Raji (cell line): ENCODE measurements around the gene ACTN2.

Experiments used
- POLR2A ChIP-seq: IDR thresholded peaks from 2 replicates; pipeline ENCODE4 v1.6.1; 2011; ENCODE audit warnings: low read depth, low read length, control low read depth; ENCODE audit not compliant: insufficient read depth

The ACTN2 gene

DNA sequence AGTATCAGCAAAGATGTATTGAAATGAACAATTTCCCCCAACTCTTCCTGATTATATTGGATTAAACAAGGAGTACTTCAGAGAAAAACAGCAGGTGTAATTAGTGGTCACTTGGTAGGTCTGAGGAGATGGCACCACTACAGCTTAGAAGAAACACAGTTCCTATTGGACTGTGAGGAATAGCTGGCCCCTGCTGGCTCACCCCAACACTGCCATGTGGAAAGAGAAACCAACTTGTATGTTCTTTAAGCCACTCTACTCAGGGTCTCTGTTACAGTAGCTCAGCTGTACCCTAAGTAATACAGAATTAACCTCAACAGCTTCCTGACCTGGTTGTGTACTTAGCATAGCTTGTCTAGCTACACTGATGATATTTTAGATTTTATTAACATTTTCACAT lies 82.3 kb downstream of the ACTN2 start:
- TF ChIP-seq POLR2A = no peak

DNA sequence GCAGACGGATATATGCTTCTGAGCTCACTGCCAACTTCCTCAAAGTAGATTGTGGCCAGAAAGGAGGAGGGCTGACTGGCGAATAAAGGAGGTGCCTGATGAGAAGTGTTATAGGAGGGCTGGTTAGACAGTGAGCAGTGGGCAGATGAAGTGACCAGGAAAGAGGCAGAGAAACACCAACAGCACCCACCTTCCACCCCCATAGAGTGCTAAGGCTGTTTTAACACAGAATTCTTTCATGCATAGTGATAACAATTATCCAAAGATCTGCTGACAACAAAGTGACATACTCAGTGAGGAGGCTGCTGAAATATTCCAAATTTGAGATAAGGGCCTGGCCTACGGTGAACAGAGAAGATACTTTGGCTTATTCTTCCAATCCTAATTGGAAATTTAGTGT lies 87.6 kb downstream of the ACTN2 start:
- no peak for TF ChIP-seq POLR2A

DNA sequence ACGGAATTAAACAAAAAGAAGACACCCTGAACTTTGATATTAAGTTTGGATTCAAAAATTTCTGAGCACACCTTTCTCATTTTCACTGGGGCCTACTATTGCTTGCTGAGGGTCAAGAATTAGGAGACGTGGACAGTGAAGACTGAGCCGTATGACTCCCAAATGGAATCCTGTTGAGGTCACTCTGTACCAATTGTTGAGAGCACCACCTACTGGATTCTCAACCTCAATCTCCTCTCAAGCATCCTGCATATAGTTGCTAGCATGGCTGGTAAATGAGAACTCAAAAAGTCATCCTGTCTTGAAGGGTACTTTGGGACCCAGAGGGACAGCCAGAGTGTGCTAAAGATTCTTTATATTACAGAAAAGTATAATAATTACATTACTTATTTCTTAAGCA lies 88.6 kb downstream of the ACTN2 start:
- no peak for TF ChIP-seq POLR2A

DNA sequence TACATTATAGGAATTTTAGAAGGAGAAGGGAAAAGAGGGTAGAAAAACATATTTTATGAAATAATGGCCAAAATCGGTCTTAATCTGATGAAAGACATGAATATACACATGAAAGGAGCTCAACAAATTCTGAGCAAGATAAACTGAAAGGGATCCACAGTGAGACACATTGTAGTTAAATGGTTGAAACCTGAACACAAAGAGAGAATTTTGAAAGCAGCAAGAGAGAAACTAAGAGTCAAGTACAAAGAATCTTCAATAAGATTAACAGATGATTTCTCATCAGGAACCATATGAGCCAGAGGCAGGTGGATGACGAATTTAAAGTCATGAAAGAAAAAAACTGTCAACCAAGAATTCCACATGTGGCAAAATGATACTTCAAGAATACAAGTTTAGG lies 93.0 kb downstream of the ACTN2 start:
- TF ChIP-seq POLR2A = no peak

DNA sequence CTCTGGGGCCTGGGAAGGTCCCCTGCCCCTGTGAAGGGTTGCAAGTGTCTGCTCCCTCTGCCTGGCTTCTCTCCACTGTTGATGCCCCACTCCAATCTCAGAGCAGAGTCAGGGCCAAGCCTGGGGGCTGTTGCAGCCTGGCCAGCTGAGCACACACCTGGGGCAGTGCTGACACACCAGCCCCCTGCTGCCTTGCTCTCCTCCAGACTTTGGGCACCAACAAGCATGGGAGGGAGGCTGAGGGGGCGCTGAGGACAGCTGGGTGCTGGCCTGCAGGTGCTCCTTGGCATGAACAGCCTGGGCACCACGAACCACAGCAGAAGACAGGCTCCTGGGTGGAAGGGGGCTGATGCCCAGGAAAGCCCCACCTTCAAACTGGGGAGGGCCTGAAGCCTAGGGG lies 99.2 kb downstream of the ACTN2 start:
- no peak for TF ChIP-seq POLR2A

DNA sequence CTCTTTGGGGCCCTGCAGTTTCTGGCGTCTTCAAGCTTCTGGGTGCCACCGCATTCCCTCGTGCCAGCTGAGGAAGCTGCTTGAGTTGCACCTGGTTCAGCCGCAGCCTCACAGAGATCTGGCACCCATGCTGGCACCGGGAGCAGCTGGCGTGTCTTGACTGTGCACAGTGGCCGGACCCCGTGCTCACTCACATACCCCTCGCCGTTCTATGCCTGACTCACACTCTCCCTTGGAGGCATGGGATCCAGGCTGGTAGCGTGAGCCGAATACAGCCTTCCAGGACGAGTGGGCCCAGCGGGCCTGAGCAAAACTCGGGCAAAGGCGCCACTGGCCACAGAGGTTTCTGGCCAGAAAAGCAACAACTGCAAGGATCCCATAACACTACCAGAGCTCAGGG lies 100.2 kb downstream of the ACTN2 start:
- no peak for TF ChIP-seq POLR2A

DNA sequence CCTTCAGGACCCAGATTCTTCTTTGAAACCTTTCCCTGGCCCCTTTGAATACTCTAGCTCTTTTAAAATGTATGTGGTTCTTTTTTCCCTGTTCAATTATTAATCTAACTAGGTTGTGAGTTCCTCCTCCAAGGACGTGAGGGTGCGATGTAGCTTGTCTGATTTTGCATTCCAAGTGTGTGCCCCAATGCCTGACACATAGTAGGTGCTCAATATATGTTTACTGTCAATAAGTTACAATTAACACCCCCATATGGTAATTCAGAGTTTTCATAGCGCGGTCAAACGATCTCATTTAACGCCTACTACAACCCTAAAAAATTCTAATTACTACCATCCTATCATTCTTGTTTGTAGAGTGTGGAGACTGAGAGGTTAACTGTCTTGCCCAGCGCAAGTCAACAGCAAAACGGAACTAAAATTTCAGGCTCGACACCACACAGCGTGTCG lies 108.3 kb downstream of the ACTN2 start:
- no peak for TF ChIP-seq POLR2A

DNA sequence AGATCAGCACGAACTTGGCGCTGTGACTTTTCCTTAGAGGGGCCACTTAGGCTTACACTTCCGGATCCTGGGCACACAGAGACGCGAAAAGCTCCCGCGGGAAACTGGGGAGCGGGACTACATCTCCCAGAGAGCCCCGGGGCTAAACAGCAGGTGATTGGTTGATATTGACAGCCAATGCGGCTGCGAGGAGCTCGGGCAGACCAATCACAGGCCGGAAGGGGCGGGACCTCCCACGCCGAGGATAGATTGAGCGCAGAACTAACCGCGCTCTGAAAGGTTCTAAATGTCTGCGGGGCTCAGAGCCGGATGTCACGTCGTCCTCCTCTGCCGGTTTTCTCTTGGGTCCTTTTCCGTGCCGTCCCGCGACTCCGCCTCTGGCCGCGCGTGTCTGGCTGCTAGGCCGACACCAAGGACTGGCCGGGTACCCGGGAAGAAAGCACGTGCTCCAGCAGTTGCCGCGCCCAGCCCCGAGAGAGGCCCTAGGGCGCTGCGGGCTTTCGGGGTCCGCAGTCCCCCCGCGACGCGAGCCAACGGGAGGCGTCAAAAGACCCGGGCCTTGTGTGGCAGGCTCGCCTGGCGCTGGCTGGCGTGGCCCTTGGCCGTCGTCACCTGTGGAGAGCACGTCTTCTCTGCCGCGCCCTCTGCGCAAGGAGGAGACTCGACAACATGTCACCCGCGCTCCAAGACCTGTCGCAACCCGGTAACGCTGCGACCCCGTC lies 108.9 kb downstream of the ACTN2 start, which contains the start of gene MTR:
Gene MTR (plus strand): TSS at position 258 of the 722 bp plus-strand sequence. CDS start 412 bp downstream, at position 670.
- TF ChIP-seq POLR2A = peak; percentile 95

DNA sequence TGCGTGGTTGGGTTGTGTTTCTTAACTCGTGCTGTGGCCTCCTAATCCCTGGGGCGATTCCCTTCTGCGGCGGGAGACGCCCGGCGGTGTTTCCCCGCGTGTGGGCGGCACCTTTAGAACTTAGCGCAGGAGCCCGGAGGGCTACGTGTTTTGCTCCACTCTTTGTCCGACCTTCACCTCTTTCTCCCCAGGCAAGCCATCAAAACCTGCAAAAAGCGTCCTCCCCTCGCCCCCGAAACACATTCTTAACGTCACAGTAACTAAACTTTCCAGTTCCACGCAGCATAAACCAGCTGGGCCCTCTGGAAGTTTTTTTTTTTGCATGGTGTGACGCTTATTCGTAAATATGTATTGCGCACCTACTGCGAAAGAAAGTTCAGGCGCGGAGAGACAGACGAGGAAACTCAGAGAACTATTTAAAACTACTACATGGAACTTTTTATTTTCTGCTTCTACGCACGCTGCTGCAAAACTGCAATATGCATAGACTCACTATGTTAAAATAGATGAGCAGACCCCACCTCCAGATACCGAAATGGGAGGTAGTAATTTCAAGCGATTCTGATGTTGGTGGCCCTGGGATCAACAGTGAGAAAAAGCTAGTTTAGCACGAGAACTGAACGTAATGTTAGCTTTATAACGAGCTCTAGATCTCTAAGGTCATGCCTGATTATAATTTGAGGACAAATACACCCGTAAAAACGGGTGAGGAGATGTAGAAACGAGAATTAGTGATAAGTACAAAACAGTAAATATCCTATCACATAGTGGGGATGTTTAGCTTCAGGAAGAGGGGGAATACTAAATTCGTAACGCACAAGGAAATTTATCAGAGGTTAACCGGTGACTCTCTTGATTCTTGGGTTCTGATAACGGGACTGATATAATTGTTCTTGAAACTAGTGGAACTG lies 109.7 kb downstream of the ACTN2 start:
- TF ChIP-seq POLR2A = no peak

DNA sequence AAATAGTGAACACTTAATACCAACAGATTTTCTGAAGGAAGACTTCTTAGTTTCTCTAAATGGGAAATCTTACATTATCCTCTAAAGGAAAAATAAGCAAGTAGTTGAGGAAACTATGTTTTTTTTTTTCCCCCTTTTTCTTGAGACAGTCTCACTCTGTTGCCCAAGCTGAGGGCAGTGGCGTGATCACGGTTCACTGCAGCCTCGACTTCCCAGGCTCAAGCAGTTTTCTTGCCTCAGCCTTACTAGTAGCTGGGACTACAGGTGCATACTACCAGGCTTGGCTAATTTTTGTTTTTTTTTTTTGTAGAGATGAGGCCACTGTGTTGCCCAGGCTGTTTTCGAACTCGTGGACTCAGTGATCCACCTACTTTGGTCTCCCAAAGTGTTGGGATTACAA lies 112.7 kb downstream of the ACTN2 start:
- no peak for TF ChIP-seq POLR2A

DNA sequence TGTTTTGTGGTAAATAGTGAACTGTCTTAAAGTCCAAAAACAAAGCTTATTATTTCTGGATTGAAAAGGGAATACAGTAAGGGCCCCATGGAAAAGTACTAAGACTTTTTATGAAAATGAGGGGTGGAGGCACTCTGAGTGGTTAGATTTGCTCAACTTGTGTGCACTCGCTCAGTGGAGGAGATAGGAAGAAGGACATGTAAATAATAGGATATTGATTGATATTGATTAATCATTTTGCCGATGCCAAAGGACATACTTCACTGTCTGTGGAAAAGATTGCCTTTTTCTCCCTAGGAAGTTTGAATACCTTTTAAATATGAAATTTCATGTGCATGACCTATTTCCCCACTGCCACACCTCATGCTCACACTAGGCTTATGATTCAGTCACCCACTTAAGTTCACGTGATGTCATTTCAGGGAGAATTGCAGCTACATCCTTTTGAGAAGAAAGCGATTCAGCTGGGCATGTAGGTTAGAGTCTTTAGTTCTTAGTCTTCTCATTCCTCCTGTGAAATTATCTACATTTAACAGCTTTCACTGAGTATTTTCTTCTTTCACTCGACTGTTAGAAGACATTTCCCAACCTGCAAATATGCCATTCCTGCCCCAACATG lies 113.8 kb downstream of the ACTN2 start:
- TF ChIP-seq POLR2A = no peak

DNA sequence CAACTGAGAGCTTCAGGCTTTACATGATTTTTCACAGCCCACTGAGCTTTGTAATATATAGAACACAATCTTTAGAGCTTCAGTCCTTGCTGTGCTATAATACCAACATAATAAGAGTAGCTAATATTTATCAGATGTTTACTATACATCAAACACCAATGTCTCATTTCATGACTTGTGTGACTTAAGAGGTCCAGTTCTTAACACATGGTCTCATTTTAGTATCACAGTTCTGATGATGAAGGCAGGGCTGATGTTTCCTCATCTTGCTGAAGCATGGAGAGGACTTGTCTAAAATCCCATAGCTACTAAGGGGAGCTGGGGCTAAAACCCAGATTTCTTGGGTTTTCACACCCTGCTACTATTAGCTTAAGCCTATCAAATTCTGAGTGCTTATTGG lies 114.3 kb downstream of the ACTN2 start:
- TF ChIP-seq POLR2A = no peak

DNA sequence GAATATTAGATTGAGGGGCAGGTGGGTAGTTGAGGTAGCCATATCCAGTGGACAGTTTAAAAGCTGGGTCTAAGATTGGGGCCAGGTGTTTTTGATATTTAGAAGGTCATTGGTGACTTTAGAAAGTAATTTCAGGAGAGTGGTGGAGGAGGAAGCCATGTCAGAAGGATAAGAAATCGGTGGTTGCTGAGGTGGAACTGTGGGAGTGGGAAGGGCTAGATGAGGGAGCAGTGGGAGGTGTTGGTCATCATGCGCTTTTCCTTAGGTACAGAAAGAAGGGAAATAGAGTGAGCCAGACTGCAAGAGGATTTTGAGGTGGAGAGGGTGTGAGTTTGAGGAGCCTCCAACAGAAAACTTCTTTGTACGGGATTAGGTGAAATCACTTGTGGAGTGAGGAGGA lies 116.0 kb downstream of the ACTN2 start:
- no peak for TF ChIP-seq POLR2A

DNA sequence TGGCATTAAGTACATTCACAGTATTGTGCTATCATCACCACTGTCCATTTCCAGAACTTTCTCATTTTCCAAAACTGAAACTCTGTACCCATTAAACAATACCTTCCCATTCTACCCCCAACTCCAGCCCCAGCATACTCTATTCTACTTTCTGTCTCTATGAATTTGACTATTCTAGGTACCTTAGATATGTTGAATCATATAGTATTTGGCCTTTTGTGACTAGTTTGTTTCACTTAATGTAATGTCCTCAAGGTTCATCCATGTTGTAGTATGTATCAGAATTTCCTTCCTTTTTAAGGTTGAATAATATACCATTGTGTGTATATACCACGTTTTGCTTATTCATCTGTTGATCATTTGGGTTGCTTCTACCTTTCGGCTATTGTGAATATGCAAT lies 120.3 kb downstream of the ACTN2 start:
- TF ChIP-seq POLR2A = no peak

DNA sequence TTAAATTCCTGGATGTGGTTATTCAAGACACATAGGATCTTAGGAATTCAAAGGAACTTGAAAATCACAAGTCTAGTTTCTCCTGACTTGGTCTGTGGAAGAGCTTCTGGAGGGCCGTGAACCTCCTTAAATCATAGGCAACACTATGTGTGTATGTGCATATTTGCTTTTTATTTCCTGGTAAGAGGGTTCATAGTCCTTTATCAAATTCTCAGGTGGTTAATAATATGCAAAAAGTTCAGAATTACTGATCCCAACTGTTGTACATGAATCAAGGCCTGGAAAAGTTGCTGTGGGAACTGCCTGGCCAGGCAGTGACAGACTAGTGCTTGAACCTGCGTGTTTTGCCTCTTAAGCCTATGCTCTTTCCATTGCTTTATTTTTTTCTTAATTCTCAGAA lies 121.7 kb downstream of the ACTN2 start:
- no peak for TF ChIP-seq POLR2A

DNA sequence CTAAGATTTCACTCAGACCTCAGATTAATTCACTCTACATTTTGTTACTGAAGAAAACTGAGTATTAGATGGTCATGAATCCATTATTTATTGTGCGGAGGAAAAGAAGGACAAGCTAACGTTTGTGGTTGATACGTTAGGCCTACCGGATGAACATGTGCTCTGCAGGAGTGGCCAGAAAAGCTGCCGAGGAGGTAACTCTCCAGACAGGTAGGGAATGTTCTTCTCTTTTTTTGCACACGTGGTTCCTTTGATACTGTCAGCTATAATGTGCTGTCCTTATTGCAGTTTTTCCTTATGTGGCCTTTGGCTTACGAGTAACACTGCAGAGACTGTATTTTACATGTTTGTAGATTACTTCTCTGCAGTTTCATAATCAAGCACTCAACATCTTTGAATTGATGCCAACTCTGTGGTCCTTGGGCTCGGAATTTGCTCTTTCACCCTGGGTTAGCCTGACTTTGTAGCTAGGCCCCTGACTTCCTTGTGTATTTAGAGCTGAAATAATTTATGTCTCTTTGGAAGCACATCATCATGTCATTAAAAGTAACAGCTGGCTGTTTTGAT lies 122.3 kb downstream of the ACTN2 start:
- TF ChIP-seq POLR2A = no peak

DNA sequence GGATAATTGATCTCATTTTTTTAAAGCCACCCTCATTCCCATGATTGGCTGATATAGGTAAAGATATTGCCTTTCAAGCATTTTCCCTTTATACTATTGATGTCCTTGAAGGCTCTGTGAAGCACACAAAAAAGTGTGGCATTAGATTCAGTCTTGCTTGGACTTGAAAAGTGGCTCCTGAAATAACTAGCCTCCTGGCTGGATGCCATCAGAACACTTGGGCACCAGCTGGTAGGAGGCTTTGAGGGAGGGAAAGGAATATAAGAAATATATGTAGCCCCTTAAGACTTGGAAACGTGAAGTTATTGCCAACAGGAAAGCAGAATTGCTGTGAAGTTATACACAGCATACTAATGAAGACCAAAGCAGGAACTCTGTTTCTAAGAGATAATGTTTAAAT lies 122.8 kb downstream of the ACTN2 start:
- no peak for TF ChIP-seq POLR2A
